Measurements from ENCODE around the gene ADCY2.

Gene ADCY2

DNA sequence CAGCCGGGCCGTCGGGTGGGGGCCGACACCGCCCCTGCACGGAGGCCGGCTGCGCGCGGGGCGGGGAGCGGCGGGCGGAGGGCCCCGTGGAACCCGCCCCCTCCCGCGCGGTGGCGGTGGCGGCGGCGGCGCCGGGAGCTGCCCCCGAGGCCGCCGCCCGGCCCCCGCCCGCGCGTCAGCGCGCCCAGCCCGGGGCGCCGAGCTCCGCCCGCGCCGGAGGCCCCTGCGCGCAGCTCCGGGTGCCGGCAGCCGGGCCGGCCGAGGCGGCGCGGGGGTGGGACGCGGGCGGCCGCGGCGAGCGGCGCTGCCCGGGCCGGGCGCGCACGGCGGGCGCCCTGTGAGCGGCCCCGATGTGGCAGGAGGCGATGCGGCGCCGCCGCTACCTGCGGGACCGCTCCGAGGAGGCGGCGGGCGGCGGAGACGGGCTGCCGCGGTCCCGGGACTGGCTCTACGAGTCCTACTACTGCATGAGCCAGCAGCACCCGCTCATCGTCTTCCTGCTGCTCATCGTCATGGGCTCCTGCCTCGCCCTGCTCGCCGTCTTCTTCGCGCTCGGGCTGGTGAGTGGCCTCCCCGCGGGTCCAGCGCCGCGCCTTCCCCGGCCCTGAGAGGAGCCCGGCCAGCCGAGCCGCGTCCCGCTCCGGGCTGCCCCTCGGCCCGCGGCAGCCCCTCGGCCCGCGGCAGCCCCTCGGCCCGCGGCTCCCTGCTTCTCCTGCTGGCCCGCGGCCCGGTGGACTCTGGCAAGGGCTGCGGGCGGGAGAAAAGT is at the start of gene ADCY2:
ADCY2 (plus strand) TSS at position 192 of the 766 bp plus-strand sequence; CDS start at position 351, 159 bp downstream.
- no peak for DNase-seq

DNA sequence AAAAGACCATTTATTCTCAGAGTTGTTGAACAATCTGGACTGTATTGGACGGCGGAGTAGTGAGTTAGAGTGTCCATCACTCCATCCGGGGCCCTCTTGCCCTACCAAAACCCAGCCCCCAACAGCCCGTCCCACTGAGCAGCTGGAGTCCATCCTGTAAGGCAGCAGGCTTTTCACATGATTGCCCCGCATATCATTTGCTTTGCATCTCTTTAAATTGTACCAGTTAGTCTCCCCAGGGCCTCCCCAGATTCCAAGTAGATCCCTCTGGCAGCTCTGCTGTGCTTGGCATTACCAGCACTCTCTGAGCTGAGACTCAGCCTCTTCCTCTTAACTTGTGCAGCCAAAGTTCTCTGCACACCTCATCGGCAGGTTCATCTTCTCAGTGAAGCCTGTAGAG is 48.6 kb upstream of the ADCY2 start:
- DNase-seq = no peak

DNA sequence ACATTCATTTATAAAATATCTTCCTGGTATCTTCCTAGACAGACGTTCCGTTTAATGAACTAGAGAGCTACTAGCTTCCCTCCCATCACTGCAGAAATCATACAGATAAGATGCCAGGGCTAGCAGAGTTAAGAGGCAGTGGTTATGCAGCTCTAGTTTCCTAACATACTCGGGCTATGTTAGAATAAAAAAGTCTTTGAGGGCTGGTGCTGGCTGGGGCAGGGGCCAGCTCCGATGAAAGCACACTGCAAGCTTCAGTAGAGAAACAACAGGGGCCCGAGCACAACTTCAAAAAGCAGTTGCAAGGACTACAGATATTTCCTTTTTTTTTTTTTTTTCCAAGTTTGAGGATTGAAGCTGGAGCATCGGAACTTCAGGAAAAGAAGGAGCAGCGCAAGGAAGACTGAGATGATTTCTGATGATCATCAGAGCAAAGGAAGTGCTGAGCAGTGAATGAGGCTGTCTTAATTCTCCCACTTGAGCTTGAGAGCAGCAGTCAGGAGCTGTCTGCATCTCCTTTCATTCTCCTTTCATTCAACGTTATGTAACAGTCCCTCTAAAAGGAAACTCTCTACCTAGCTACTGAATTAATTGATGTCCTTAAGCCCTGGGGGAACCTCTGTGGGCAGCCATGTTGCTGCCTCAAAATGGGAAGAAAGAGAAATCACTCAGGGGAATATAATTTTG is 47.6 kb upstream of the ADCY2 start:
- no peak for DNase-seq

DNA sequence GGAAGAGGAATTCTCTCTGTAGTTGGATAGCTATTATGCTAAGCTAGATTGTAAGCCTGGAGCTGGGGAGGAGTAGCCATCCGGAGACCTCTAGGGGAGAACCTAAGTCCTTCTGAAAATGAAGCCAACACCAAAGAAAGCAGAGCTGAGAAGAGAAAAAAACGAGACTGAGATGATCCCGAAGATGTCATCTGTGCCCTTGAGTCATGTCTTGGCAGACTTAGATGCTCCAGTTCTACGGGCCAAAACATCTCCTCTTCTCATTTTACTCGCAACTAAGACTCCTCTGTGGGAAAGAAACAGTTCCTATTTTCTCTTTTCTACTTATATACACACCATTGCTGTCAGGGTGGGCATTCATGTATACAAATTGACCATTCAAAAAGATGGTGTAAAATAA is 34.3 kb upstream of the ADCY2 start:
- no peak for DNase-seq

DNA sequence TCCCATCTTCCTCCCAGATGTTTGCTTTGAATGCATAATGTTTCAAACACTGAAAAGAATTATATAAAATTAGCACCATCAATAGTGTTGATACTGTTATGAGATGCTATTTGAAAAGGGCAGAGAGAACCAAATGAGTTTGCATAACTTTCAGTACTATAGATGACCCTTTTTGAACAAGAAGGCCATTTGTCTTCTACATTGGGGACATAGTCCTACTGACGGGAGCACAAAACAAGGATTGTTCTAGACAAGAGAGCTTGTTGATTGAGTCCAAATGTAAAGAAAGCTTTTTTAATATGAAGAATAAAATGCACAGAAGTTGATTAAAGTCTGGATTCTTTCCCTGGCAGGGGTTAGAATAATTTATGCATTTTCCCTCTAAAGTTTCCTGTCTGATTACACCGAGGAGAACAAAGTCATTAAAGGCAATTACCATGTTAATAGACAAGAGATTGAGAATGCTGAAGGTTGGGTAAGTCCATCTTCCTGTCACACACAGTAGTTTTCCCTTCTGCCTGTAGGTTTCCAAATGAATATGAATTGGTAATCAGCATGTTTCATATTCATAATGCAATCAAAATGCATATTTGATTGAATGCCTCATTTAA is 32.8 kb upstream of the ADCY2 start:
- DNase-seq = no peak

DNA sequence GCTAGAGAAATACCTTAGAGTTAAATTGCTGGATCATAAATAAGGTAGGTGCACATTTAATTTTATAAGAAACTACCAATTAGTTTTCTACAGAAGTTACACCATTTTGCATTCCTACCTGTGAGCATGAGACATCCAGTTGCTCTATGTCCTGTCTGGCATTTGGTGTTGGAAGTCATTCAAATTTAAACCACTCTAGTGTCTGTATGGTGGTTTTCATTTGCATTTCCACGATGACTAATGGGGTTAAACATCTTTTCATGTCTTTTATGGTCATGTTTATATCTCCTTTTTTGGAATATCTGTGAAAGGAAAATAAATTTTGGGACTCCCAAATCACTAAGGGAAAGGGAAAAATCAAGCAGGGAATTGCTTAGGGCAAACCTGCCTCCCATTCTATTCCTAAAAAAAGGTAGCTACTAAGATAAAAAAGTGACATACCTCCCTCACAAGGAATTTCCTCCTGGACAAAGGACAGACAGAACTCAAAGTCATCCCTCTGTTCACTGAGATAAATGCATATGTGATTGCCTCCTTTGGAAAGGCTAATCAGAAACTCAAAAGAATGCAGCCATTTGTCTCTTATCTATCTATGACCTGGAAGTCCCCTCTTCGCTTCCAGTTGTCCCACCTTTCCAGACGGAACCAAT is 31.6 kb upstream of the ADCY2 start:
- no peak for DNase-seq

DNA sequence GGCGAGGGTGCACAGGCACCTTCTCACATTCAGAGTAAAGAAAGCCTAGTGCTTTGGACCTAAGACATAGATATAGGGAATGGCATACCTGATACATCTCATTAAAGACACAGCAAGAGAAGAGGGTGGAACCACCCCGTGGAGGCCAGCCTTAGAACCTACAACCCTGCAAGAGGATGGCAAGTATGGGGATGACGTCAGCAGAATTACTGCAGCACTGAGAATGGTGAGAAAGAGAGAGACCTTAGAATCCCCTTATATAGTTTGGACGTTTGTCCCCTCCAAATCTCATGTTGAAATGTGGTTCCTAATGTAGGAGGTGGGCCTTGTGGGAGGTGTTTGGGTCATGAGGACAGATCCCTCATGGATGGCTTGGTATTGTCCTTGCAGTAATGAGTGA is 28.2 kb upstream of the ADCY2 start:
- no peak for DNase-seq

DNA sequence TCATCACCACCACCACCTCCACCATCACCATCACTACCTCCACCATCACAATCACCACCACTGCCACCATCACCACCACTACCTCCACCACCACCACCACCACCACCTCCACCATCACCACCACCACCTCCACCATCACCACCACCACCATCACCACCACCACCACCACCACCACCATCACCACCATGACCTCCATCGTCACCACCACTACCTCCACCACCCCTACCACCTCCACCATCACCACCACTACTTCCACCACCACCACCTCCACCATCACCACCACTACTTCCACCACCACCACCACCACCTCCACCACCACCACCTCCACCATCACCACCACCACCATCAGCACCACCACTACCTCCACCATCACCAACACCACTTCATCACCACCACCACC is 23.5 kb upstream of the ADCY2 start:
- DNase-seq = no peak

DNA sequence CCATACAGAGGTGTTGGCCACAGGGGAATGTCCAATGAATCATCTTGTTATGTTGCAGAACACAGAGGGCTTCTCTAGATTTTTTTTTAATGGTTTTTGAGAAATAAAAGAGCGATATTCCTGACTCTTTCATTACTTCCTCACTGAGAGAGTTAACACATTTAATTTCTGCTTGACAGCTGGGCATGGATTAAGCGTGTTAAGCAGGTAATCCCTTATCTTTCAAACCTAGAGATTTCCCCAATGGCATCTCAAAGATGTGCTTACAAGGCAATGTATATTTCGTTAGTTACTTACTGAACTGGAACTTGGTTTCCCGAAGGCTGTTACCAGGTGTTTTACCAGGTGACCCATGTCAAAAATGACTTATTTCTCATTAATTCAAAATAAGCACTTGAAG is 21.8 kb upstream of the ADCY2 start:
- DNase-seq = no peak

DNA sequence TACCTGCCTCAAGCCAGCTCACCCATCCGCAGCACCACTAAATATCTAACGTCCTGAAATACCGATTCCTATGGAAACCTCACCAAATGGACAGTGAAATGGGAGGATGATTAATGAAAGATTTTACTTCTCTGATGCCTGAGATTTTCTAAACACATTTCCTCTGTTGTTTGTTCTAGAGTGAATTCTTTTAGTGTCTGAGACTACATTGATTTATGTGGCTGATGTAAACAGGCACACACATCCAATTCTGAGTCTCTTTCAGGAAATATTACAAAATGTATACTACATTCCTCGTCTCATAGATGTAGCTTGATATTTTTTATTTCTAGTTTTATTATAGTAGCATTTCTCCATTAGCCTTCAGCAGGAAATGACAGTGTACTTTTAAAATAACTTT is 20.5 kb upstream of the ADCY2 start:
- DNase-seq = no peak

DNA sequence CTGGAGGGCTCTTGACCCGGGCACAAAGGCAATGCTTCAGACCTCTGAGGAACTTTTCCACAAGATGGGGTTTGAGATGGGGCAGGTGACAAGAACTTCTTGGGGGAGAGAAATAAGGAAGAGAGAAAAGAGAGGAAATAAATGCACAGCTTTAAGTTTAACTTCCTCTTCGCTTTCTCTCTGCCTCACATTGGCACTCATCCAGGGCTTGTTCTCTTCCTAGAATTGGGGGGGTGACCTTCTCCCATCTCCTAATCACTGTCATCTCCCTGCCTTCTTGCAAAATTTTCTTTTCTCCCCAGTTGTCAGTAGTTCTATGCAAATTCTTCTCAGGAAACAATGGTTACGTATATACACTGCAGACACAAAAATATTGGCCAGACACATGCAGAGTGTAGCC is 19.1 kb upstream of the ADCY2 start:
- DNase-seq = no peak

DNA sequence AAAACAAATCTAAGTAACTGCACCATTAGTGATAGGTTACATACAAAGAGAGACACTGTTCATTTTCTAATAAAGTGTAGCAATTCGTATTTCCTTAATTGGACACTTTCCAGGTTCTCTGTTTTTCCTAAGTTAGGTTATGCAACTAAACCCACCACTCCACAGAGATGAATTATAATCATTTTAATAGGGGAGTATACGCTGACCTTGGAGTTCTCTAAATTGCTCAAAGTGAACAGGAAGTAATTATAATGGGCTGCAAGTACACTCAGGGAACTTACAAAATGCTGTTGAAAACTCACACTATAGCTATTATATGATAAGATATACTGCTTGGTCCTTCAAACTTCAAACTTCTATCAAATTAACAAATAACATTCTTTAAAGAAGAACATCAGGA is 18.2 kb upstream of the ADCY2 start:
- DNase-seq = no peak

DNA sequence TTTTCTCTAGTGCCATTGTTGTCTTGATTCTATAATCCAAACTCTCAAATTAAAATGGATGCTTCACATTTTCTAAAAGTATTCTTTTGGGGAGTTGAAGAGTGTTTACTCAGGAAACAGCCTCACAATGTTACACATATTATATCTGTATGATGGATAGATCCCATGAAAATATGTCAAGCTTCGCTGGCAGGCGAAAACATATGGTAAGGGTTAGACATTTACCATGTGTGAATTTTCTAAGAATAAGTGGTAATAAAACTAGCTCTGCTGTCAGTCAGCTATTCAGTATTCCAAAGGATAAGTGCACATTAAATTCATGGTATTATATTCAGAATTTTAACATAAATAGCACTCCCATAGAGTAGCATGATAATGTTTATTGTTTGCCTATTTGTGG is 13.3 kb upstream of the ADCY2 start:
- DNase-seq = no peak

DNA sequence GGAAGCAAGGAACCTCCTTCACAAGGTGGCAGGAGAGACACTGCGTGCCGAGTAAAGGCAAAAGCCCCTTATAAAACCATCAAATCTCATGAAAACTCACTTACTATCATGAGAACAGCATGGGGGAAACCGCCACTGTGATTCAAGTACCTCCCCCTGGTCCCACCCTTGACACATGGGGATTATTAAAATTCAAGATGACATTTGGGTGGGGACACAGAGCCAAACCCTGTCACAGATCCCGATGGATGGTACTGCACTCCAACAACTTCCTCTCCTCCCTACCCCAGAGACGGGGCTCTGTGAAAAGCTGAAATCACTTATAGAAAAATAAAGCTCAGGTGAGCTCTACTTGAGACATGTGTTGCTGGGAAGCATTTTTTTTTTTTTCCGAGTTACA is 10.3 kb upstream of the ADCY2 start:
- no peak for DNase-seq

DNA sequence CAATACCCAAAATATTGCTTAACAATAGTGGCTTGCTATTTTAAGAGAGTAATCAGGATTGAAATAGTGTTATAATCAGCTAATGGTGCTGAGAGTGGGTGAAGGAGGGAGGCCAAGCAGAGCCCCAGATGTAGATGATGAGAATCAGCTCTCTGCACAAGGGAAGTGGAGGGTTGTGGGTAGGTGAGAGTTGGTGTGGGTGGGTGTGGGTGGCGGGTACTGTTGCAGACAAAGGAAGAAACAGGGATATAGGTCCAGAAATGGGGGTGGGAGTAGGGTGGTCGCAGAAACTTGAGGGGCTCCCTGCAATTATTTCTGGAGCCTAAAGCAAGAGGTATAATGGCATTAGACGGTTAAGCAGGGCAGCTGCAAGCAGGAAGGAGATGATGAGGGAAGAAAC is 7.4 kb upstream of the ADCY2 start:
- DNase-seq = no peak

DNA sequence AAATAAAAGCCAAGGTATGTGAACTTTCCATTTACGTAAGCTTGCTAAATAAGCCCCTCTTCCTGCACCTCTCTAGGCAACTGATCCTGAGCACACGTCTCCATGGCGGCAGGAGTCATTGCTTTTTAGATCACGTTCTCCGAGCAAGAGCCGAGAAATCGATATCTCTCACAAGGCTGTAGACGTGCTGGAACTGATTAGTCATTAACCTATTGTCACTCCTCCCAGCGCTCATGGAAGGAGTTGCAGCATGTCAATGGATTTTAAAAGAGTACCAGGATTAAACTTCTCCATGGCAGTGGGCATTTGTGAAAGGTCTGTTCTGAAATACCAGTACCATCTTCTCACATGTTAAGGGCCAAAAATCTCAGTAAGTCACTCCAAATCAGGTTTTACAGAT is 4.7 kb upstream of the ADCY2 start:
- DNase-seq = no peak

DNA sequence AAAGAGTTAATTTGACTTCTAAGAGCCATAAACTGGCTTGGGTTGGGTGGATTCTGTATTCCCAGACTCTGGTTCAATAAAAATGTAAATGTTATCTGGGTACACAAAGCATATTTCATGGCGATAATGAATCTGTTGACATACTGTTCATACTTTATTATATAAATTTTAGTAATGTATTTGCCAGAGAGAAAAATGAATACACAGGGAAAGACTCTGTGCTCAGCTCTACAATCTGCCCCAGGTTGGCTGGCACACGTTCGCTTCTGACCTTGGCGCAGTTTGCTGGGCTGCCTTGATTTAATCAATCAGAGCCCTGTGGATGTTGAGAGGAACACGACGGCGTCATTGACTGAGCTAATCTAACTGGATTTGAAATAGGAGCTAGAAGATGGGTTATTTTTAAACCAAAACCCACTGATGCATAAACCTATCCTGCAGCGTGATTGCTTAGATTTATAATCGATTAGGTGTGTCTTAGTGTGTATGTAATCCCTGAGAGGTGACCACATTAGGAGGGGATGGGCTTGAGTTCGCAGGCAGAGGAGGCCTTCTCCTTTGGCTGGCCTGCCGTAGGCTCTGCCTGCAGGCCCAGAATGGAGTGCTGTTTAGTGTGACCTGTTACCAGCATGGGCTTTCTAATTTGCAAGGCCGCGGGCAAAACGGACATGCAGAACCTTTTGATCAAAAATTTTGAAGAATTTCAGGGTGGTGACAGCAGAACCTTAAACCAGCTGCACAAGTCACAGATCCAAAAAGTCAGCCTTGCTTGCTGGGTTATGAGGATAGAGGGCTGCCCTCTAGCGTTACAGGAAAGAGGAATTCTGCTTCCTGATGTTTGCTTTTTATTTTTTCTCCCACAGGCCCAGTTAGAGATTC is 3.9 kb upstream of the ADCY2 start:
- no peak for DNase-seq

DNA sequence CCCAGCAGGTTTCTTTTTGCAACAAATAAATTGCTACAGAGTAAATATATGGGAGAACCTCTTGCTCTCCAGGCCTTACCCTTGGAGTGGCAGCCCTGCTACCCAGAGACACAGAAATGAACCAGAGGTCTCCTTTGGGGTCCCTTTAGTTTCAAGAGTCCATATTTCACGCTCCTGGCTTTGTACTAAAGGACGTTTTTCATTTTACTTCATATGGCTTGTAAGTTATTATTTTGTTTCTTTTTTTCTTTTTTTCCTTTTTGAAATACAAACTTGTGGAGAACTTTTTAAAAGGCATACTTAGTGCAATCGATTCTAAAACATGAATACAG is 3.3 kb upstream of the ADCY2 start:
- DNase-seq = no peak

DNA sequence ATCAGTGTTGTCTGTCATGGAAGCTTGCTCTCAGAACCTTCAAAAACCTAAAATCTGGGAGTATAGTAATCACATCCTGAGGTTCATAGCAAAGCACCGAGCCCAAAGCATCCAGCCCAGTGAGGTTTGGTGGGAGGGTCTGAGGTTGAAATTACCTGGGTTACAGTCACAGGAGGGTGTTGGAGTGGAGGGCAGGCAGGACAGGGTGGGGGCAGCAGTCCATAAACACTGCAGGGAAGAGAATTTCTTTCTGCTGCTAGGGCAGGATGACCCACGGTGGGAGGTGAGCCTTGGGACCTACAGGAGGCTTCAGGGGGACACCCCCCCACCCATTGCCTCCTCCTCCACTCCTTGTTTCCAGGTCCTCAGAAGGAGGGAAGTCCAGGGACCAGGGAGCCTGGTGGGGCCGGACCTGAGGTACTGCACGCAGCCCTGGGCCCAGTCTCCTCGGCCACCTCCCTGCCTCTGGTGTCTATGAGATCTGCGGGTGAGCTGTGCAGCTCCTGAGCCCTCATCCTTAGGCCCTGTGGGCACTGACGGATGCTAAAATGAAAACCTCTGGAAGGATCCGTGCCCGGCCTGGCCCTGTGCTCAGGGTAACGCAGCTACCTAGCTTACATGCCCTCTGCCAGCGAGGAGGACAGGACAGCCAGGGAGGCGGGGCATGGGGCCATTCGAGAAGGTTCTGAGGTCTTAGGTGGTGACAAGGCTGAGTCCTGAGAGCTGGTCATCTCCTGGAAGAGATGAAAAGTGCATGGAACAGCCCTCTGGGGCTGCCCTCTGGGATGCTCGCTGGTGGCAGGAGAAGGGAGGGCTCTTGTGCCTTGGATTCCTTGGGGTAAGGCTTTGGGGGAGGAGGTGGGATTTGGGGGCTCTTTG is 1.8 kb upstream of the ADCY2 start:
- DNase-seq = no peak

DNA sequence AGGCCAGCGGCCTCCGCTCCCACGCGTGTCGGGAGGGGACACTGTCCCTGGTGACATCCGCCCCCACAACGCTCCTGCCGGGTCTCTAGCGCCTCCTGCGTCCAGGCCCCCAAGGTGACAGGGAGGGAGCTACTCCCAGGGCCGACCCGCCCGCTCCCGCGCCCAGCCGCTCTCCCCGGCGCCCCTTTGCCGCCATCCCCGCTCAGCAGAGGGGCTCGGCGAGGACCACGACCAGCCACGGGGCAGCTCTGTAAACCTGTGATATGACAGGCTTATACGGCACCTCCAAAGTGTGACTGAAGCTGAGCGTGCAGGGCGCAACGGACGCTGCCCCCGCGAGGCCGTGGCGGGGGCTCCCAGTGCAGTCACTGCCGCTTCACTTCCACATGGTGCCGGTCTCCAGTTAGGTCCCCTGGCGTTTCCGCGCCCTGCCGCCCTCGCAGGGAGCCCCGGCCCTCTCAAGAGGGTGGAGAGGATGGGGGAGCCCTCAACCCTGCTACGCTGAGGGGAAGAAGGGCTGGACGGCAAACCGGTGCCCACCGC is 978 bp upstream of the ADCY2 start:
- no peak for DNase-seq

DNA sequence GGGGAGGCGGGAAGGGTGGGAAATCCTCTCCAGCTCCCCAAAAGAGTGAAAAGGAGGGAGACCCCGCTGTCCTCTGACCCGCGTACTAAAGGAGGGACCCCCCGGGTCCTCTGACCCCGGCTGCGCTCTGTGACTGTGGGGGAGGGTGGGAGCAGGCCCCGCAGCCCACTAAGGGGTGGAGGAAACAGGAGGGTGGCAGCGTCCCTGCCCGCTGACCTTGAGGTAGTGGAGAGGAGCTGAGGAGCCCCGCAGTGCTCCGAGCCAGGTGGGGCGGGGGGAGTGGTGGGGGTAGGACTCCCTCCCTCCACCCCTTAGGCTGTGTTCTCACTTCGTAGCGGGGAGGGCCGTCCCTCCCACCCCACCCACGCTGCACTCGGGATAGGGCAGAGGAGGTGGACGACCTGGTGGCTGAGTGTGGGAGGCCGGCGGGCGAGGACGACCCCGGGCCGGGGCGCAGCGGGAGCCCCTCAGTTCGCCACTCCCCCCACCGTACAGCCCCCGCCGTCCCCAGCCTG is 449 bp upstream of the ADCY2 start:
- no peak for DNase-seq

All from KG1 (cell line).